ENCODE results near the gene SPDYA. TPM values are rescaled to one million over a fixed set of nuclear protein-coding genes. Genes with fewer than 3 reads are reported as not detected.
A peak's percentile ranks its signal among the peaks of the same experiment; 100 is the strongest.

SPDYA gene
- polyA plus RNA-seq, 3 donors: not detected

DNA sequence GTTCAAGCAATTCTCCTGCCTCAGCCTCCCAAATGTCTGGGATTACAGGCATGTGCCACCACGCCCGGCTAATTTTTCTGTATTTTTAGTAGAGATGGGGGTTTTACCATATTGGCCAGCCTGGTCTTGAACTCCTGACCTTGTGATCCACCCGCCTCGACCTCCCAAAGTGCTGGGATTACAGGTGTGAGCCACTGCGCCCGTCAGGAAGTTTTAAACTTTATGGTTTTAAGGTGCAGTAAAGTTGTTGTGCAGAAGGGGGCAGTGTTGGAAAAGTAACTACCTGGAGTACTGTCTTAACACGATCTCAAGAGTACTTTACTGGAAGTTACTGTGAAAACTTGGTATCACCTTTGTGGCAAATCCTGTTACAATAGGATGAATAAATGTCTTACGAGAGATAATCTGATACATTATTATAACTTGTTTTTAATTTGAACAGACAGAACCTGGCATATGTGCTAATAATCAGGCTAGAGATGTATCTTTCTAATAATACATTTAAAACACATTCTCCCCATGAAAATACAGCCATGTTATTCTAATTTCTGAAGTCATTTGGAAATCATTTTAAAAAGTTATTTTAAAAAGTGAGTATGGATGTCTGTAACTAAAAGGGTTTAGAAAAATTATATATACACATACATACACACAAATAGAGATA, 10.8 kb downstream of the SPDYA start:
- 5 to 10% (median 5%) methylated on average over 8 of the region's 8 CpGs for WGBS, 3 donors
- no peak overlapping the region for H3K27ac ChIP-seq (ENCODE audit: low read depth, low read length)

DNA sequence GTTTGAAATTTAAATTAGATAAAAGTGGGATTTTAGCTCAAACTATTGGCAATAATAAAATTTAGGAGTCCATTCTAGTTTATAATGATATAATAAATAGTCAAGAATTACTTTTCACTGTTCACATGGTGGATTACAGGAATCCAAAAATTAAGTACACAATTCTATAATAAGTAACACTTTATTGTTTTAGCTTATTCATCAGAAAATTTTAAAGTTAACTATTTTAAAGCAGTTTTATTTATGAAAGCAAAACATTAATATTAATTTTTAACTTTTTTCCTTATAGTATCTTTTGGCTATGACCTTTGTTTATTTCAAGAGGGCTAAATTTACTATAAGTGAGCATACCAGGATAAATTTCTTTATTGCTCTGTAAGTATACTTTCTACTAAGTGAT, 11.4 kb downstream of the SPDYA start:
- H3K27ac ChIP-seq (ENCODE audit: low read depth, low read length): no peak overlapping the region

DNA sequence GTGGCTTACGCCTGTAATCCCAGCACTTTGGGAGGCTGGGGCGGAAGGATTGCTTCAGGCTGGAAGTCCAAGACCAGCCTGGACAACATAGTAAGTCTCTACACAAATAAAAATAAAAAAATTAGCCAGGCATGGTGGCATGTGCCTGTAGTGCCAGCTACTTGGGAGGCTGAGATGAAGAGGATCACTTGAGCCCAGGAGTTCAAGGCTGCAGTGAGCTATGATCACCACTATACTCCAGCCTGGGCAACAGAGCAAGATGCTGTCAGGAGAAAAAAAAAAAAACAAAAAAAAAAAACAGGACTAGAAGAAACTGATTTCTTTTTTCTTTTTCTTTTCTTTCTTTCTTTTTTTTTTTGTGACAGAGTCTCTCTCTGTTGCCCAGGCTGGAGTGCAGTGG, 13.6 kb downstream of the SPDYA start:
- 93 to 100% (median 95%) methylated on average over 2 of the region's 2 CpGs for WGBS, 3 donors
- H3K27ac ChIP-seq (ENCODE audit: low read depth, low read length): no peak overlapping the region

DNA sequence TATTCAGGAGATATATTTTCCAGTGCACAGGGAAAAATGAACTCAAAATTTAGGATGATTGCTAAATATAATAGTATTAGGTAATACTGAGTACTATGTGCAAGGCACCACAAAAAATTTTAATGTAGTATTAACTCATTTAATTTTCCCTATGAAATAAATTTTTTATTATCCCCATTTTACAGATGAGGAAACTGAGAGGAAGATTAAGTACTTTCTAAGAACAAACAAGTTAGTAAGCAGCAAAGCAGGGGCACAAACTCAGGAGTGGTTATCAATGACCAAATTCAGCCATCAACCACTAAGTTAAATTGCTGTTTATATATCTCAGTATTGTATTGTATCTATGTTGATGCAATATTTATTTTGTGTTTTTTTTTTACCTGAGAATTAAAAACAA, 14.2 kb downstream of the SPDYA start:
- H3K27ac ChIP-seq (ENCODE audit: low read depth, low read length): no peak overlapping the region

DNA sequence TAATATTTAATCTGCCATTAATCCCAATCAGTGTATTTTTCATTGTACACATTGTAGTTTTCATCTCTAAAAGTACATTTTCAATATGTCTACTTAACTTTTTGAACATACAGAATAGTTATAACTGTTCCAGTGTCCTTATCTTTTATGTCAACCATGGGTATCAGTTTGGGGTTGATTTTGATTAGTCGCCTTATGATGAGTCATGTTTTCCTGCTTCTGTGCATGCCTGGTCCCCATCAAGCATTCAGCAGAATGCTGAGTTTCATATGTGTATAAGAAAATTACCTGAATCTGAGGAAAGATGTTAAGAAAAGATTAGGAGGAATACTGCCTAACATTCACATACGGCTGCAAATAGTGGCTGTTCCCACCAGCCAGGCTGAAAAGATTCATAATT, 17.7 kb downstream of the SPDYA start:
- H3K27ac ChIP-seq (ENCODE audit: low read depth, low read length): no peak overlapping the region
- WGBS, 3 donors: 63 to 85% (median 81%) methylated on average over 2 of the region's 2 CpGs

DNA sequence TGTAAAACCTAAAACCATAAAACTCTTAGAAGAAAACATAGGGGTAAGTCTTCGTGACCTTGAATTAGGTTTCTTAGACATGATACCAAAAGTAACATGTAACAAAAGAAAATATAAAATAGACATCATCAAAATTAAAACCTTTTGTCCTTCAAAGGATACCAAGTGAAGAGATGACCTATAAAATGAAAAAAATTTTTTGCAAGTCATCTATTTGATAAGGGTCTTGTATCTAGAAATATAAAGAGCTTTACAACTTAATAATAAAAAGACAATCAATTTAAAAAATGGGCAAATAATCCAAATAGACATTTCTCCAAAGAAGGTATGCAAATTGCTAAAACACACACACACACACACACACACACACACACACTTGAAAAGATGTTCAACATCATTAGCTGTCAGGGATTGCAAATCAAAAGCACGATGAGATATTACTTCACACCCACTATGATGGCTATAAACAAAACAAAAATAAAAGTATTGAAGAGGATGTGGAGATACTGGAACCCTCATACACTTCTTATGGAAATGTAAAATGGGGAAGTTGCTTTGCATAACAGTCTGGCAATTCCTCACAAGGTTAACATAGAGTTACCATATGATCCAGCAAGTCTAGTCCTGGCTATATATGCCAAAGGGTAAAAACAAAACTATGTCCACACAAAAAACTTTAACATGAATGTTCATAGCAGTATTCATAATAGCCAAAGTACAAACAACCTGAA, 23.3 kb downstream of the SPDYA start:
- no peak overlapping the region for H3K27ac ChIP-seq (ENCODE audit: low read depth, low read length)
- 92 to 94% (median 93%) methylated on average over 2 of the region's 2 CpGs for WGBS, 3 donors

DNA sequence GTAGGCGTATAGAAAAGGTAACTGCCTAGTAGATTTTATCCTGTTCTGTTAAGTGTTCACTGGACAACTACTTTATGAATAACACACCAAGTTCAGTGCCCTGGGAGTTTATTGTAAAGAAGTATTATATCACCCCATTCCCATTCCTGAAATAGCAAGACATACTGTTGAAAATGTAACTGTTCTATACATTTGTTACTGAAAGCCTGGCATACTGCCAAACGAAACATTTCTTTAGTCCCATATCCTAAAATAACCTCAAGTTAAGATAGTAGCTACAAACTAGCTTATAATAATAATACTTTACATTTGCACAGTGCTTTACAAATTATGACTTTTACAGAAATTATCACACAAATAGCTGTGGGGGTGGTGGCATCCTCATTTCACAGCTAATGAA, 25.1 kb downstream of the SPDYA start:
- H3K27ac ChIP-seq (ENCODE audit: low read depth, low read length): no peak overlapping the region
- 59 to 63% (median 60%) methylated on average over 2 of the region's 2 CpGs for WGBS, 3 donors

DNA sequence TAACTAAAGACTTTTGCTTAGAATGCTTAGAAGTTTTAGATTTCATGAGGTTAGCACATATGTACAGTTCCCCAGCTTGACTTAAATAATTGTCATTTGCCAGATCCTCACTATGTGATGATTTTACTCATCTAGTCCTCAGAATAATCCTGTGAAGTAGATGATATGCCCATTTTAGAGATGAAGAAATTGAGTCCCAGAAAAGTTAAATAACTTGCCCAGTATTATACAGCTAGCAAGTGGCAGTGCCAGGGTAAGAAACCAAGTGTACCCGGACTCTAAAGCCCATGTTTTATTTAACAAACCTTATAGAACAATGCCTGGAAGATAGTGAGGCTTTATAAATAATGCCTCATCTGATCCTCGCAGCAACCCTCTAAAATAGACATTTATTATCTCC, 28.3 kb downstream of the SPDYA start:
- H3K27ac ChIP-seq (ENCODE audit: low read depth, low read length): no peak overlapping the region
- 92 to 96% (median 93%) methylated on average over 2 of the region's 2 CpGs for WGBS, 3 donors

DNA sequence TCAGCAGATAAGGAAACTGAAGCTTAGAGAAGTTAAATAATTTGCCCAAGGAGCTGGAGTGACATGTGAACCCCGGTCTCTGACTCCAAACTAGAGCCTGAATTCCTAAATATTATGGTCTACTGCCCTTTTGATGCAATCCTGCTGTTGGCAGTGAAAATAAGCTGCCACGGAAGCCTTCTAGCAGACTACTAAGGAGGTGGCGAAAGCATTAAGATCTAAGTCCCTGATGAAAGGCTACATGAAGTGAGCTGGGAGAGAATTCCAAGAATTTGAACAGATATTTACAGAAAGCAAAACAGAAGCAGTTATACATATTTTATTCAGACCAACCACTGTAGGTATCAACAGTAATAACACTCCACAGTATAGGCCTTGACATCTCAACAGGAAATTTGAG, 31.4 kb downstream of the SPDYA start:
- 58 to 65% (median 58%) methylated on average over 3 of the region's 3 CpGs for WGBS, 3 donors
- no peak overlapping the region for H3K27ac ChIP-seq (ENCODE audit: low read depth, low read length)

DNA sequence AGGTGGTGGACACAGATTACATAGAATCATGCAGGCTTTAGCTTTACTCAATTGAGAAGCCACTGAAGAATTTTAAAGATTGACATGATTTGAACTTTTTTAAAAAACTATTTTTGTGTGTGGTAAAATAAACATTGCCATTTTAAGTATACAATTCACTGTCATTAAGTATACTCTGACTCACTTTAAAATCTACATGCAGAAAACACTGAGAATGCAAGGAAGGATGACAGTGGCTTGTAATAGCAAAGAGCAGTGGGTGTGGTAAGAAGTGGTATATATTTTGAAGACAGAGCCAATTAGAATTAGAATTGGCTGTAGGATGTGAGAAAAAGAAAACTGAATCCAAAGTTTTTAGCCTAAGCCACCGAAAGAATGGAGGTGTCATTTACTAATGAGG, 44.6 kb downstream of the SPDYA start:
- 88 to 96% (median 96%) methylated on average over 1 of the region's 1 CpG for WGBS, 3 donors
- H3K27ac ChIP-seq (ENCODE audit: low read depth, low read length): no peak overlapping the region

DNA sequence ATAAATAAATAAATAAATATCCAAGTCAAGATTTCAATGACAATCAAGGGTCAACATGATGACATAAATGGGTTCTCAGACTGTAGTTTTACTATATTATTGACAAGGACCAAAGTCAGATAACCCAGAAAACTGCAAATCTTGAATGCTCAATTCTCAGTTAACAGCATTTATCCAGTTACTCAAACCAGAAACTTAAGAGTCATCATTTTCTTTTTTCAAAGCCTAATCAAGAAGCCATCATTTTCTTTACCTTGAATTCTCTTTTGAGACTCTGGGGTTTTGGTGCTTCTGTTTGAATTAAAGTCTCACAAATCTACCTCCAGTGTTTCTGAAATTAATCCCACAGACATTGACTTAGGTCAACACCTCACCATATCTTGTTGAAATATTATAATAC, 45.3 kb downstream of the SPDYA start:
- no peak overlapping the region for H3K27ac ChIP-seq (ENCODE audit: low read depth, low read length)

DNA sequence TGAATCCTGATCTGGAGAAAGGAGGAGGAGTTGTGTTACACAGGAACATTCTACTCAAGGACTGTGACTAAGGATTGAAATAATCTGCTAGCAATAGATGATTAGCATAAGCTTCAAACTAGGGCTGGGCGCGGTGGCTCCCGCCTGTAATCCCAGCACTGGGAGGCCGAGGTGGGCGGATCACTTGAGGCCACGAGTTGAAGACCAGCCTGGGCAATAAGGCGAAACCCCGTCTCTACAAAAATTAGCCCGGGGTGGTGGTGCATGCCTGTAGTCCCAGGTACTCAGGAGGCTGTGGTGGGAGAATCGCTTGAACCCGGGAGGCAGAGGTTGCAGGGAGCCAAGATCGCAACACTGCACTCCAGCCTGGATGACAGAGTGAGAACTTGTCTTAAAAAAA, 58.0 kb downstream of the SPDYA start:
- no peak overlapping the region for H3K27ac ChIP-seq (ENCODE audit: low read depth, low read length)
- 81 to 84% (median 83%) methylated on average over 12 of the region's 12 CpGs for WGBS, 3 donors

DNA sequence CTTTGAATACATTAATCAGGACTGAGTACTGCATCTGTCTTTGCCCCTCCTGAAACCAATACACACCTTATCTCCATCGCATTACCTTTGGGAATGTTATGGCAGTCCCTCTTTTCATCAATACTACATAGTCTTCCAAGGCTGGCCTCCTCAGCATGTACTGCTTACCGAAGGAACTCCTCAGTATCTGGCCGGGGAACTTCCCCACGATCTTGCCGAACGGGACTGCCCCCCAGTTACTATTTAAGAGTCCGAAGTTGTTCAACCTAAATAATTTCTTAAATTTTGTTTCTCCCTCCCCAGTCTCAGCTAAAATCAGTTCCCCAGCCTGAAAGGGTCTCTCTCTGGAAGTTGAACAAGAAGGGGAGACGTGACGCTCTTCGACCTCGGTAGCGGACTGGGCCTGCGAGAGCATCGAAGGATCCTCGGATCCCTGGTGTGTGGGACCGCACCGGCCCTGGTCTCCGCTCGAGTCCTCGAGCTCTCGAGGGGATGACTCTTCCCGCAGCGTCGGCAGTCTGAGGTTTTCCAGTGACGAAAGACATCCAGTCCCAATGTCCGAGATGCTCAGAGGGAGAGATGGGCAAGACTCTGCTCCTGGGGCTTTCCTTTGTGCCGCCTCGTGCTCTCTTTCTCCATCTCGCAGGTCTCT, 59.0 kb downstream of the SPDYA start:
- H3K27ac ChIP-seq (ENCODE audit: low read depth, low read length): no peak overlapping the region
- WGBS, 3 donors: 0 to 1% (median 0%) methylated on average over 29 of the region's 29 CpGs

DNA sequence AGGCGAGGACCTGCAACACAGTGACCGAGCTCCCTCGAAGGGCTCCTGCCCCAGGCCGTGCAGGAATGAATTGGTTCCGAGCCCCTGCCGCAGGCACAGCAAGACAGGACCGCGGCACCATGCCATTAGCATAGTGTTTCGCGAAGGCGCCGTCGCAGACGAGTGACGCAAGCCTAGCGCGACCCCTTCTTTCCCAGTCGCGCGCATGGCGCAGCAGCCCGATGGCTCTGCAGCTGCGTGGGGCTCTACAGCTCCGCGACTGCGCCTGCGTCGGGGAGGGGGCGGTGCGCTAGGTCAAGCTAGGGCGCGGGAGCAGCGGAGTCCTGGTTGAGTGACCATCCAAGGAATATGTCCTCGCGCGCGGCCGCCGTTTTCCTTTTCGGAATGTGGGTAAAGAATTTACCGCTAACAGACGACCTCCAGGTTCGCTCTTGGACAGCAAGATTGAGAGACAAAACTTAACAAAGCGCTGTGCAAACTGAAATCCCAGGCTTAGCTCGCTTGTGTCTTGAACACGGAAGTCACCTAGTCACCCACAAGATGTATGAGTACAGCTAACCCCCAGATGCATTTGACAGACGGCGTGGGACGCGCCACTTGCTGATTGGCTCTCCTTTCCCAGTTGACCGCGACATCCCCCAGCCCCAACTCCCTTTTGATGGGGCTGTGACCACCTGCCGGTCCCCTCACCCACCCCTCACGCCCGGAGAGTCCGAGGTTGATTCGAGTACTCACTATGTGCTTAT, 59.7 kb downstream of the SPDYA start, which contains the start of gene TRMT61B:
TRMT61B (minus strand) TSS at position 164 of the 746 bp plus-strand sequence; CDS start at position 132, 32 bp downstream.
- no peak within 1 kb of the TSS for H3K27ac ChIP-seq (ENCODE audit: low read depth, low read length)
- WGBS, 3 donors: 0 to 1% (median 0%) methylated on average over 57 of the region's 57 CpGs

DNA sequence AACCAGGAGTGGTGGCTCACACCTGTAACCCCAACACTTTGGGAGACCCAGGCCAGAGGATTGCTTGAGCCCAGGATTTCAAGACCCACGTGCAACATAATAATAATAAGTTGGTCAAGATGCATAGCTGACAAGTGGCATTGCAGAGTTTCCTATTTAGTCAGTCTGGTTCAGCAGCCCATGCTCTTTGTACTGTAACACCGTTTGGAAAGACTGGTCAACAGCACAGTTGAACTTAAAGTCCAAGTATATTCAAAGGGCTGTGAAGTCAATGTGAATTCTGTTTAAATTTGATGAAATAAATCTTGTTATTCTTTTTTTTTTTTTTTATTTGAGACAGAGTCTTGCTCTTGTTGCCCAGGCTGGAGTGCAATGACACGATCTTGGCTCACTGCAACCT, 61.0 kb downstream of the SPDYA start:
- 82 to 85% (median 83%) methylated on average over 3 of the region's 3 CpGs for WGBS, 3 donors
- H3K27ac ChIP-seq (ENCODE audit: low read depth, low read length): no peak overlapping the region

DNA sequence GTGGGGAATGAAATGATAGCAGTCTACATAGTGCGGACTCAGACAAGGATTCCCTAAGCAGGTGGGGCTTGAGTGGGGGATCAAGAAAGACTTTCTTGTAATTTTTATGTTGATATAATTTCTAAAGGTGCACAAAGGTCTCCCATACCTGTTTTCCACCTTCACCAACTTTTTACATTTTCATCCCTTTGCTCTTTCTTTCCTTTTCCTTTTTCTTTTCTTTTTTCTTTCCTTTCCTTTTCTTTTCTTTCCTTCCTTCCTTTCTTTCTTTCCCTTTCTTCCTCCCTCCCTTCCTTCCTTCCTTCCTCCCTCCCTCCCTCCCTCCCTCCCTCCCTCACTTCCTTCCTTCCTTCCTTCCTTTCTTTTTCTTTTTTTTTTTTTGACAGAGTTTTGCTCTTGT, 69.6 kb downstream of the SPDYA start:
- H3K27ac ChIP-seq (ENCODE audit: low read depth, low read length): no peak overlapping the region
- WGBS, 3 donors: 81 to 100% (median 96%) methylated on average over 1 of the region's 1 CpG

DNA sequence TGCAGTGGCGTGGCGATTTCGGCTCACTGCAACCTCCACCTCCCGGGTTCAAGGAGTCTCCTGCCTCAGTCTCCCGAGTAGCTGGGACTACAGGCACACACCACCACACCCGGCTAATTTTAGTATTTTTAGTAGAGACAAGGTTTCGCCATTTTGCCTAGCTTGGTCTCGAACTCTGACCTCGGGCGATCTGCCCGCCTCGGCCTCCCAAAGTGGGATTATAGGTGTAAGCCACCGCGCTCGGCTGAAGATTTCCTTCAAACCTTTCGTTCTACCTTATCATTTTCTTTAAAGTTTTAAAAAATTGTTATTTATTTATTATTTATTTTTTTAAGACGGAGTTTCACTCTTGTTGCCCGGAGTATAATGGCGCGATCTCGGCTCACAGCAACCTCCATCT, 82.9 kb downstream of the SPDYA start:
- H3K27ac ChIP-seq (ENCODE audit: low read depth, low read length): no peak overlapping the region
- 91 to 95% (median 94%) methylated on average over 21 of the region's 21 CpGs for whole genome bisulfite sequencing, 3 donors

DNA sequence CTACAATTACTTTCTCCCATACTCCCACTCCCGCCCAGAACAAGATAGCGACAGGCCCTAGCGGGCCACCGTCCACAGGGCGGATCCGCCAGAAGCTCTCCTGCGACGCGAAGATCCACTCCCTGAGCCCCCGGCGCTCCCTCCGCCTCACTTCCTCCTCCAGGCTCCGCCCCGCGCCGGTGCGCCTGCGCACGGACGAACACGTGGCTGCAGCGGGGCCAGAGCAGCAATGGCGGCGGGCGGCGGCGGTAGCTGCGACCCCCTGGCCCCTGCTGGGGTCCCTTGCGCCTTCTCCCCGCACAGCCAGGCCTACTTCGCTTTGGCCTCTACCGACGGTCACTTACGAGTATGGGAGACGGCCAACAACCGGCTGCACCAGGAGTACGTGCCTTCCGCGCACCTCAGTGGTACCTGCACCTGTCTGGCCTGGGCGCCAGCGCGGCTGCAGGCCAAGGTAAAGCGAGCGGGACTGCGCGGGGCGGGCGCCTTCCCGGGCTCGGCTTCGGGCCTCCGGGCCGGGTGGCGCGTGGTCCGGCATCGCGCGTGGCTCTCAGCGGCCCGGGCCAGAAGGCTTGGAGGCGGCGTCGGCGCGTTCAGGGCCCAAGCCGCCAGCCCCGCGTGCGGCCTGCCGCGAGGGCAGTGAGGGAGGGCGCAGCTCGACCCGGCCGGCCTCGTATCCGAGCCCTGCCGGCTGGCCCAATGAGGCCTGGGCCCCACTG, 84.0 kb downstream of the SPDYA start, which contains the start of gene WDR43:
WDR43 (plus strand) TSS at position 198 of the 719 bp plus-strand sequence; CDS start at position 230, 32 bp downstream.
- 0 to 1% (median 0%) methylated on average over 49 to 79 of the region's 79 CpGs for WGBS, 3 donors
- peak within 1 kb of the TSS; percentile 73 for H3K27ac ChIP-seq (ENCODE audit: low read depth, low read length)

Data from adipose tissue (tissue), 3 donors.